ENCODE measurements around the gene ALCAM.

Gene ALCAM

GRCh38 chr3:105354429-105354828, 12.3 kb upstream of the ALCAM start:
- TF ChIP-seq TCF7L2 (IDR thresholded peaks at IDR 0.05; ENCODE audit: borderline replicate concordance, low read depth, low read length) (no peak), GLIS1 (tag by site-specific recombination; IDR thresholded peaks at IDR 0.05) (peak; percentile 19; the same call in 1 of the 2 replicates)
- H3K27ac ChIP-seq (ENCODE audit: extremely low read depth, low read depth, low read length) = no peak overlapping the region
- POLR2A ChIA-PET = no interaction called here
- CTCF ChIA-PET = no interaction called here
- H3K9me3 ChIP-seq (ENCODE audit: control insufficient read depth, insufficient read depth, low read depth, low read length) = no peaks in the 10 kb centered on the region
- no peaks in the 10 kb centered on the region for H3K4me1 ChIP-seq (ENCODE audit: control insufficient read depth, insufficient read depth, low read length)
- no peaks in the 10 kb centered on the region for H3K36me3 ChIP-seq (ENCODE audit: control insufficient read depth in 2 of 2, insufficient read depth in 1 of 2, low read length in 2 of 2)
- no peak overlapping the region for H3K4me3 ChIP-seq (ENCODE audit: low read depth, low read length)

GRCh38 chr3:105355408-105356061, 11.2 kb upstream of the ALCAM start:
- ChIA-PET CTCF (interaction anchor here (0.5 to 0.9 kb wide), 4 partner anchors 16 to 1247 kb away, joined by 3 to 5 read pairs (median 4); no protein-coding TSS in a partner anchor), POLR2A (no interaction called here)
- Histone ChIP-seq H3K4me1 (ENCODE audit: control insufficient read depth, insufficient read depth, low read length) (no peaks in the 10 kb centered on the region), H3K27ac (ENCODE audit: extremely low read depth, low read depth, low read length) (no peak overlapping the region), H3K4me3 (ENCODE audit: low read depth, low read length) (no peak overlapping the region), H3K9me3 (ENCODE audit: control insufficient read depth, insufficient read depth, low read depth, low read length) (no peaks in the 10 kb centered on the region), H3K36me3 (ENCODE audit: control insufficient read depth in 2 of 2, insufficient read depth in 1 of 2, low read length in 2 of 2) (no peaks in the 10 kb centered on the region)
- TF ChIP-seq ZFP41 (tag by site-specific recombination; IDR thresholded peaks at IDR 0.05; ENCODE audit: borderline replicate concordance) (no peak), ZNF350 (tag by site-specific recombination; IDR thresholded peaks at IDR 0.05) (no peak), ZNF837 (tag by site-specific recombination; IDR thresholded peaks at IDR 0.05) (no peak), ZFHX2 (tag by site-specific recombination; conservative IDR thresholded peaks at IDR 0.05) (peak; percentile 80), ZNF416 (tag by site-specific recombination; IDR thresholded peaks at IDR 0.05) (no peak), ZNF10 (tag by site-specific recombination; IDR thresholded peaks at IDR 0.05) (no peak), GLI2 (tag by site-specific recombination; IDR thresholded peaks at IDR 0.05; ENCODE audit: borderline replicate concordance, low read depth) (no peak), ZSCAN5A (tag by site-specific recombination; IDR thresholded peaks at IDR 0.05) (no peak), ZNF76 (tag by site-specific recombination; IDR thresholded peaks at IDR 0.05; ENCODE audit: borderline replicate concordance, low read depth) (no peak), ZNF404 (tag by site-specific recombination; IDR thresholded peaks at IDR 0.05) (no peak), ZNF791 (tag by site-specific recombination; IDR thresholded peaks at IDR 0.05) (no peak), ZNF843 (tag by site-specific recombination; IDR thresholded peaks at IDR 0.05) (no peak), ZBTB20 (tag by site-specific recombination; IDR thresholded peaks at IDR 0.05) (no peak), EGR2 (tag by site-specific recombination; IDR thresholded peaks at IDR 0.05; ENCODE audit: low read depth) (peak; percentile 45; the same call in 1 of the 2 replicates), FEZF1 (tag by site-specific recombination; IDR thresholded peaks at IDR 0.05) (no peak), WT1 (tag by site-specific recombination; IDR thresholded peaks at IDR 0.05) (peak; percentile 85), ZSCAN4 (tag by site-specific recombination; IDR thresholded peaks at IDR 0.05) (no peak), ZNF521 (tag by site-specific recombination; IDR thresholded peaks at IDR 0.05) (no peak), ZNF623 (tag by site-specific recombination; IDR thresholded peaks at IDR 0.05) (no peak), SCRT2 (tag by site-specific recombination; IDR thresholded peaks at IDR 0.05) (no peak), ZNF561 (tag by site-specific recombination; IDR thresholded peaks at IDR 0.05; ENCODE audit: borderline replicate concordance) (no peak), ZNF449 (tag by site-specific recombination; IDR thresholded peaks at IDR 0.05) (no peak), TCF7L2 (IDR thresholded peaks at IDR 0.05; ENCODE audit: borderline replicate concordance, low read depth, low read length) (no peak), PATZ1 (tag by site-specific recombination; IDR thresholded peaks at IDR 0.05) (no peak), ZNF148 (tag by site-specific recombination; IDR thresholded peaks at IDR 0.05; ENCODE audit: borderline replicate concordance) (no peak)

All from HEK293 (cell line).